Activated CD8-positive, alpha-beta memory T cell treated with anti-CD3 and anti-CD28 coated beads for 1 hour (primary cell): ENCODE measurements around the gene SLC25A6.
A peak's percentile ranks its signal among the peaks of the same experiment; 100 is the strongest.
"Not testable (repeated sequence)": the region's sequence is repeated elsewhere in the genome, so short reads cannot be mapped to it uniquely, and the experiment has no call there.

Source experiments
- DNase-seq, 2 donors: peaks; one replicate each; pipeline ENCODE4 v3.0.0-alpha.2; 2020; ENCODE audit warnings: low read depth in 1 of 2; ENCODE audit errors: extremely low read depth in 1 of 2

SLC25A6 gene

DNA sequence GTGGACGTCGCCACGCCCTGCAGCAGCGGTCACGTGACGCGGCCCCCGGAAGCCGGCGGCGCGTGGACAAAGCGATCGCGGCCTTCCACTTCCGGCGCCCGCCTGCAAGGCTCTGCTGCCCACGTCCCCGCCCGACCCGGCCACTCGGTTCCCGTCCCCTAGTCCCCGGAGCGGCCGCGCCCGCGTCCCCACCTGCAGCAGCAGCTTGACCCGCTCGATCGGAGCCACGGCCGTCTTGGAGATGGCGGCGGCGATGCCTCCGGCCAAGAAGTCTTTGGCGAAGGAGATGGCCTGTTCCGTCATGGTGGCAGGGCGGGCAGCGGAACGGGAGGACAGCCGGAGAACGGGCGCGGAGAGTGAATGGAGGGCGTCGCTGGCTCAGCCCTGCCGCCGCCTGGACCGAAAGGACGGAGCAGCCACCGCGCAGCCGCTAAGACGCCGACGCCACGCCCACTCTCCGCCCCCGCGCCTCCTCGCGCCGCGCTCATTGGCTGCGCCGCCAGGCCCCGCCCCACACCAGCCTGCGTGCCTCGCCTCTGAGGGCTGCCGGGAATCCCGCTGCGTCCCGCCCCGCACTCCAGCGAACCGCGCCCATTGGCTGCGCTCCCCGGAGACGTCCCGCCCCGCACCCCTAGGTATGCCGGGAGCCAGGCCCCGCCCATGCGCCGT is at the start of gene SLC25A6:
TSS of gene SLC25A6 (minus strand) at position 407 of the 669 bp plus-strand sequence. CDS start at position 303, 104 bp downstream.
- DNase-seq: peak; percentile 96 to 100

GRCh38 chrX:1440506-1440905 is 48.6 kb upstream of the SLC25A6 start:
- DNase-seq: no peak

- DNase-seq: no peak
Observed at GRCh38 chrX:1435241-1435895, 43.5 kb upstream of the SLC25A6 start.

- no peak for DNase-seq
Observed at GRCh38 chrX:1434871-1435240, 42.9 kb upstream of the SLC25A6 start.

DNA sequence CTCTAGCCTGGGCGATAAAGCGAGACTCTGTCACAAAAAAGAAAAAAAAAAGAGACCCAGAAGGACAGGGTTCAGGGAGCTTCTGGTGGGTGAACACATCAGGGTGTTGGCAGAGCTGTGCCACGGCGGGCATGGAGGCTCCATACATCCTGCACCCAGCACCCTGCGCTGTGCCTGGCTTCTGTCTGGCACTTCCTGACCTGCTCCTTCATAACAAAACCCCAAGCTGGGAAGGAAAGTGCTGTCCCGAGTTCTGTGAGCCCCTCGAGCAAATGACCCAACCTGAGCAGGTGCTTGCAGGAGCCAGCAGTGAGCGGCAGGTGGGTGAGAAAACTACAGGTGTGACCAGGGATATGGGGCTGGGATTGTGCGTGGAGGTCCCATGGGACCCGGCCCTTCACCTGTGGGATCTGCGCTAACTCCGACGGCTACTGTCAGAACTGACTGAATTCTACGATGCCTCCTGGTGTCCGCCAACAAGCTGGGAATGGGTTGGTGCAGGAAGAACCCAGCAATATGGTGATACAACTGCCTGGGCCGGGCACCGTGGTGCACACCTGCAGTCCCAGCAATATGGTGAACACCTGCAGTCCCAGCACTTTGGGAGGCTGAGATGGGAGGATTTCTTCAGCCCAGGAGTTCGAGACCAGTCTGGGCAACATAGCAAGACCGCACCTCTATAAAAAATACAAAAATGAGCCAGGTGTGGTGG is 41.9 kb upstream of the SLC25A6 start:
- no peak for DNase-seq

- no peak for DNase-seq
Observed at GRCh38 chrX:1430451-1430850, 38.5 kb upstream of the SLC25A6 start.

DNA sequence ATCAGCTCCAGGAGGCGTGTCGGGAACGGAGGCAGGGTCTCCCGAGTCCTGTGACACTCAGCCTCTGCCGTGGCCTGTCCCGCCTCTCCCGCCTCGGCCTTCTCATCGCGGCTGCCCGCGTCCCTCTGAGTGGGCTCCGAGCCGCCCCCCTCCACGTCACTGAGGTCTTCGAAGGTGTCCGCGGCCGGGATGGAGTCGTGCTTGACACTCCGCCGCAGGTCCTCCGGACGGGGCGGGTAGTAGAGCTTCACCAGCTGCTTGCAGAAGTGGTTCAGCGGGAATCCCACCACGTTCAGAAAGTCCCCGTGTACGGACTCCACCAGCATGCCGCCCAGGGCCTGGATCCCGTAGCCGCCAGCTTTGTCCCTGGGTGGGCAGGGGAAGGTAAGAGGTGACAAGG is 35.8 kb upstream of the SLC25A6 start:
- DNase-seq: no peak

GRCh38 chrX:1426321-1426720 is 34.4 kb upstream of the SLC25A6 start:
- not testable (repeated sequence) for DNase-seq

GRCh38 chrX:1425381-1425780 is 33.5 kb upstream of the SLC25A6 start:
- no peak for DNase-seq

DNA sequence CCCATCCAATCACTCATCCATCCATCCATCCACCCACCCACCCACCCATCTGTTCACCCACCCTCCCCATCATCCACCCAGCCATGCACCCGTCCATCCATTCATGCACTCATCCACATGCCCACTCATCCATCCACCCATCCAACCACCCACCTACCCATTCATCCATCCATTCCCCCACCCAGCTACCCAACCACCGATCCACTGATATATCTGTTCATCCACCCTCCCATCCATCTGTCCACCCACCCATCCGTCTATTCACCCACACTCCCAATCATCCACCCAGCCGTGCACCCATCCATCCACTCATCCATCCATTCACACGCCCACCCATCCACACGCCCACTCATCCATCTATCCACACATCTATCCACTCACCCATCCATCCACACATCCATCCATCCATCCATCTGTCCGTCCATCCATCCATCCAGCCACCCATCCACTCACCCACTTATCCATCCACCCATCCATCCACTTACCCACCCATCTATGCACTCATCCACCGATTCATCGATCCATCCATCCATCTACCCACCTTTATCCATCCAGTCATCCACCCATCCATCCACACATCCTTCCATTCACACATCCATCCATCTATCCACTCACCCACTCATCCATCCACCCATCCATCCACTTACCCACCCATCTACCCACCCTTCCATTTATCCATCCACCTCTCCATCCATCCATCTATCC is 32.4 kb upstream of the SLC25A6 start:
- DNase-seq: no peak

DNA sequence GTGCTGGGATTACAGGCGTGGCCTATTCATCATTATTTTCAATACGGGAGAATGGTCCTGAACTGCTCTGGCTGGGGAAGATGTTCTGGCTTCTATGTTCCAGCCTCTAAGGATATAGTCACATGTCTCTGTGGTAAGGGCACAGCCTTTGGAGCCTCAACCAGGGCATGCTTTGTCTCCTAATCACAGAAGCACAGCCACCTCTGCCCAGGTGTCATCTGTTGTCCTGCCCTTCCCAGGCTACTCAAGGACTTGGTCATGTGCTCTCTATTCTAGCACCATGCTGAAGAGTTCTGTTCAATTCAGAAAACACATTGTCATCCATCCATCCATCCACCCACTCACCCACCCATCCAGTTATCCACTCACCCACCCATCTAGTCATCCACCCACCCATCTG is 31.3 kb upstream of the SLC25A6 start:
- DNase-seq: no peak

DNA sequence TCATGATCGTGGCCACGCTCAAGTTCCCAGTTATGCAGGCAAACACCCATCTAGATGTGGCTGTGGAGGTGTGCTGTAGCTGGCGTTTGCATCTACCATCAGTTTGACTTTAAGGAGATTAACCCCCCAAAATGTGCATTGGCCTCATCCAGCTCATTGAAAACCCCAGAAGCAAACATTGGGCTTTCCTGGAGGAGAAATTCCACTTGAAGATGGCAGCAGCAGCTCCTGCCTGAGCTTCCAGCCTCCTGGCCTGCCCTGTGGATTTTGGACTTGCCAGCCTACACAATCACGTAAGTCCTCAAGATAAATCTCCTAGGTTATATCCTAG is 30.2 kb upstream of the SLC25A6 start:
- no peak for DNase-seq

GRCh38 chrX:1421433-1422134 is 29.7 kb upstream of the SLC25A6 start:
- DNase-seq: no peak

GRCh38 chrX:1420371-1420770 is 28.5 kb upstream of the SLC25A6 start:
- no peak for DNase-seq

DNA sequence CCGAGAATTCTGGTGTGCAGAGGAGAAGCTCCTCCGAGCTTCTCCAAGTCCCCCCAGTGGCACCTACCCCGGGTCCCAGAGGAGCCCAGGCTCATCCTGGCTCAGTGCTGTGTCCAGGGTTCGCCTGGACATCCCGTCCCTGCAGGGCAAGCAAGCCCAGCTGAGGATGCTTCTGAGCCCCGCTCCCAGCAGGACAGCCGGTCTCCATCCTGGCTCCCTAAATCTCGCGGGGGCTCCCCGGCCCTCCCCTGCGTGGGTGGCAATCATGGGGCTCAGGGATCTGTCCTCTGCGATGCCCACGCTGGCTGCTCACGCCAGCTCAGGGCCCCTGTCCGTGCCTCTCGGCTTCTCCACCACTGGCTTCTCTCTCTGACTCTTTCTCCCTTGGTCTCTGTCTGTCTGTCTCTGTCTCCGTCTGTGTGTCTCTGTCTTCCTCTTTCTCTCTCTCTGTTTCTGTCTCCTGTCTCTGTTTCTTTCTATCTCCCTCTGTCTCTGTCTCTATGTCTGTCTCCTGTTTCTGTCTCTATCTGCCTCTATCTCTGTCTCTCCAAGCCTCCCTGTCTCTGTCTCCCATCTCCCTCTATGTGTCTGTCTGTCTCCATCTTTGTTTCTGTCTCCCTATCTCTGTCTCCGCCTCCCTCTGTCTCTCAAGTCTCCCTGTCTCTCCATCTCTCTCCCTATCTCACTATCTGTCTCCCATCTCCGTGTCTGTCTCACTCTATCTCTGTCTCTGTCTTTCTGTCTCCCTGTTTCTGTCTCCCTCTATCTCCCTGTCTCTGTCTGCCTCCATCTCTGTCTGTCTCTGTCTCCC is 27.8 kb upstream of the SLC25A6 start:
- DNase-seq: no peak

GRCh38 chrX:1418901-1419544 is 27.1 kb upstream of the SLC25A6 start:
- DNase-seq: no peak

- DNase-seq: no peak
Observed at GRCh38 chrX:1417921-1418771, 26.2 kb upstream of the SLC25A6 start.

GRCh38 chrX:1416965-1417760 is 25.2 kb upstream of the SLC25A6 start:
- no peak for DNase-seq
